Tibial nerve (tissue), 4 donors: Measurements from ENCODE around the gene SPTBN1. TPM values are rescaled to one million over a fixed set of nuclear protein-coding genes. Genes with fewer than 3 reads are reported as not detected.

Source experiments
- DNase-seq, 2 donors: peaks; one replicate each; pipeline ENCODE4 v3.0.0-alpha.2; 2019; ENCODE audit warnings: low spot score in 2 of 2
- H3K27ac ChIP-seq, 4 donors: fragments of 200-600 bp; sonication (generic) in 3 of 4; one replicate each; pipeline ENCODE4 v1.5.1; 2017 to 2019; ENCODE audit warnings: mild to moderate bottlenecking in 1 of 4
- H3K27me3 ChIP-seq, 2 donors: fragments of 200-600 bp; sonication (generic) in 1 of 2; one replicate each; pipeline versions ENCODE4 v1.5.1 to v1.6.0; 2017 to 2019
- H3K36me3 ChIP-seq, 3 donors: fragments of 200-600 bp; sonication (generic); one replicate each; pipeline ENCODE4 v1.5.1; 2018 to 2019
- H3K4me1 ChIP-seq, 4 donors: fragments of 200-600 bp; sonication (generic) in 3 of 4; one replicate each; pipeline ENCODE4 v1.5.1; 2017 to 2019
- H3K4me3 ChIP-seq, 4 donors: fragments of 200-600 bp; sonication (generic) in 3 of 4; one replicate each; pipeline ENCODE4 v1.5.1; 2017 to 2019; ENCODE audit warnings: mild to moderate bottlenecking in 1 of 4, moderate library complexity in 1 of 4
- H3K9me3 ChIP-seq, 4 donors: fragments of 200-600 bp; sonication (generic) in 3 of 4; one replicate each; pipeline ENCODE4 v1.5.1; 2017 to 2019
- EP300 ChIP-seq, 2 donors: sonication (generic); formaldehyde crosslinking; IDR thresholded peaks; one replicate each; pipeline ENCODE4 v1.6.1; 2017; ENCODE audit warnings: antibody characterized with exemption in 2 of 2, mild to moderate bottlenecking in 1 of 2
- POLR2A ChIP-seq, 2 donors: fragments of 450-650 bp; IDR thresholded peaks; one replicate each; pipeline ENCODE4 v1.6.1; 2017; ENCODE audit warnings: antibody characterized with exemption in 2 of 2, mild to moderate bottlenecking in 2 of 2, moderate library complexity in 2 of 2
- WGBS, 2 donors: methylation state at CpG; one replicate each; pipeline ENCODE4 v1.1.5; 2018; 5-methylcytosine and 5-hydroxymethylcytosine counted together
- total RNA-seq, 4 donors: library from RNA; depleted of rRNA; stranded (reverse); fragments of >200 nt; gene quantifications; one replicate each; pipeline ENCODE4 v1.1.0, GENCODE V29; 2016
- TF ChIP-seq, protein P1 (sequence below), 5 experiments: fragments of 200-600 bp in 3 of 5; fragments of 450-650 bp in 2 of 5; sonication (generic) in 3 of 5; IDR thresholded peaks; one replicate each; pipeline ENCODE4 v1.5.1; 2016 to 2019; ENCODE audit warnings: antibody characterized with exemption in 5 of 5, mild to moderate bottlenecking in 3 of 5, moderate library complexity in 2 of 5

SPTBN1 gene
- total RNA-seq, 4 donors from 2014 or later: 670 to 967 (median 890) TPM

DNA sequence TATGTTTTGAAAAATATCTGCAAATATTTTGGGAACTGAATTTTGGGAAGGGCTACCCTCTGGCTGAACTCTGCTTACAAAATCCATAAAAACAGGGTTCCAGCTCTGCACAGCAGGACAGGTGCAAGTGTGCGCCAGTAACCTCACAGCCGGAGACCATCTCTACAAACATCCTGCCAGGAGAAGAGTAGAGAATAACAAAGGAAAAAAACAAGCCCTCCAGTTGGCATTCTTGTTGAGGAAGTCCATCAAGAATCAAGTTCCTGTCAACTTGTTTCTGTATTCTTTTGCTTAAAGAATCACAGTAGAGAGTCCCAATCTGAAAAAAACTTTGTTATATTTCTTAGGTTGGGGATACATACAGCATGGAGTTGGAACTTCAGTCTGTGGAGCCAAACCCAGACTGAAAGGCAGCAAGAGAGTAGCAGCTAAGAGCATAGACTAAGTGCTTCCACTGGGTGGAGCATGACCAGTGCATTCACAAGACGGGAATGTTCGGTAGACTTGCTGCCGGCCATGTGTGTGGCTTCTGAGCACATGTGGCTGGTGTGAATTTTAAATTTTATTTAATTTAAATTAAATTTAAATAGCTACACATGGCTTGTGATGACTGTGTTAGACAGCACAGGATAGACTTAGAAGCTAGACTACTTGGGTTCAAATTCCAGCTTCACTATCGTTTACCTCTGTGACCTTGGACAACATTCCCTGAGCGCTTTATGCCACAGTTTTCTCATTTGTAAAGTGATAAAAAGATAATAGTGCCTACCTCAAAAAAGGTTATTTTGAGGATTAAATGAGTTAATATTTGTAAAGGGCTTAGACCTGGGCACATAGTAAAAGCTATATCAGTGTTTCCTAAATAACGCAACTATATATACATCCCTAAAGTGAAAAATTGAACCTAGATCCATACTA lies 41.9 kb downstream of the SPTBN1 start:
- no peaks in the 10 kb centered on the region for H3K9me3 ChIP-seq
- no peaks in the 10 kb centered on the region for H3K36me3 ChIP-seq
- H3K4me1 ChIP-seq: peaks cover 4 to 94% (median 51%) of the 10 kb centered on the region in 4 donors
- no peak overlapping the region for H3K4me3 ChIP-seq
- H3K27me3 ChIP-seq: no peaks in the 10 kb centered on the region
- peak overlapping the region in 2 of 4 donors; percentile 57 to 66 for H3K27ac ChIP-seq
- WGBS, 2 donors: 53 to 55% methylated on average over 8 of the region's 8 CpGs
- no peak for DNase-seq
- TF ChIP-seq POLR2A (IDR thresholded peaks at IDR 0.05) (no peak), EP300 (IDR thresholded peaks at IDR 0.05) (peak in 1 of 2 donors; percentile 38)
- TF ChIP-seq, protein P1, sequence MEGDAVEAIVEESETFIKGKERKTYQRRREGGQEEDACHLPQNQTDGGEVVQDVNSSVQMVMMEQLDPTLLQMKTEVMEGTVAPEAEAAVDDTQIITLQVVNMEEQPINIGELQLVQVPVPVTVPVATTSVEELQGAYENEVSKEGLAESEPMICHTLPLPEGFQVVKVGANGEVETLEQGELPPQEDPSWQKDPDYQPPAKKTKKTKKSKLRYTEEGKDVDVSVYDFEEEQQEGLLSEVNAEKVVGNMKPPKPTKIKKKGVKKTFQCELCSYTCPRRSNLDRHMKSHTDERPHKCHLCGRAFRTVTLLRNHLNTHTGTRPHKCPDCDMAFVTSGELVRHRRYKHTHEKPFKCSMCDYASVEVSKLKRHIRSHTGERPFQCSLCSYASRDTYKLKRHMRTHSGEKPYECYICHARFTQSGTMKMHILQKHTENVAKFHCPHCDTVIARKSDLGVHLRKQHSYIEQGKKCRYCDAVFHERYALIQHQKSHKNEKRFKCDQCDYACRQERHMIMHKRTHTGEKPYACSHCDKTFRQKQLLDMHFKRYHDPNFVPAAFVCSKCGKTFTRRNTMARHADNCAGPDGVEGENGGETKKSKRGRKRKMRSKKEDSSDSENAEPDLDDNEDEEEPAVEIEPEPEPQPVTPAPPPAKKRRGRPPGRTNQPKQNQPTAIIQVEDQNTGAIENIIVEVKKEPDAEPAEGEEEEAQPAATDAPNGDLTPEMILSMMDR (IDR thresholded peaks at IDR 0.05): peak in 4 of 5 experiments; percentile 26 to 55 (median 31)

DNA sequence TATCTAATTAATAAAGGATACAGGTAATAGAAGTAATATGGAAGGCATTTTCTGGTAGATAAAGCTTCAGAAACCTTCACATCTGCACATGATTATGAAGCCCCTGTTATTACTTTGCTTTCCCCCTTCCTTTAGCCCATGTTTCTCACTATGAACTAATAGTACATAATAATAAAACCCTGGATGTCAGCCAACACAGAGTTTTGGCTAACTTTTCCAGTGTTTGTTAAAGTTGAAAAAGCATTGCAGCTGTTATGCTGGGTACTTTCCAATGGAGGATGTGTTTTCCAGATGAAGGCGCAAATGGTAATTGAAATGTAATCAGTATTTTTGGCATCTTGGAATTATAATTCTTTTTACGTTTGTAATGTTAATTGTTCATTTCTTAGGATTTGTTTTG lies 43.5 kb downstream of the SPTBN1 start:
- H3K4me1 ChIP-seq: peaks cover 4 to 98% (median 60%) of the 10 kb centered on the region in 4 donors
- DNase-seq: peak in 1 of 2 donors; percentile 79
- no peaks in the 10 kb centered on the region for H3K9me3 ChIP-seq
- TF ChIP-seq POLR2A (IDR thresholded peaks at IDR 0.05): no peak
- TF ChIP-seq, protein P1 (IDR thresholded peaks at IDR 0.05): no peak
- peak in 1 of 2 donors; percentile 46 for TF ChIP-seq EP300 (IDR thresholded peaks at IDR 0.05)
- no peaks in the 10 kb centered on the region for H3K36me3 ChIP-seq
- 14 to 20% methylated on average over 2 of the region's 2 CpGs for WGBS, 2 donors
- no peaks in the 10 kb centered on the region for H3K27me3 ChIP-seq
- no peak overlapping the region for H3K4me3 ChIP-seq
- peak overlapping the region in 3 of 4 donors; percentile 15 to 61 (median 49) for H3K27ac ChIP-seq

DNA sequence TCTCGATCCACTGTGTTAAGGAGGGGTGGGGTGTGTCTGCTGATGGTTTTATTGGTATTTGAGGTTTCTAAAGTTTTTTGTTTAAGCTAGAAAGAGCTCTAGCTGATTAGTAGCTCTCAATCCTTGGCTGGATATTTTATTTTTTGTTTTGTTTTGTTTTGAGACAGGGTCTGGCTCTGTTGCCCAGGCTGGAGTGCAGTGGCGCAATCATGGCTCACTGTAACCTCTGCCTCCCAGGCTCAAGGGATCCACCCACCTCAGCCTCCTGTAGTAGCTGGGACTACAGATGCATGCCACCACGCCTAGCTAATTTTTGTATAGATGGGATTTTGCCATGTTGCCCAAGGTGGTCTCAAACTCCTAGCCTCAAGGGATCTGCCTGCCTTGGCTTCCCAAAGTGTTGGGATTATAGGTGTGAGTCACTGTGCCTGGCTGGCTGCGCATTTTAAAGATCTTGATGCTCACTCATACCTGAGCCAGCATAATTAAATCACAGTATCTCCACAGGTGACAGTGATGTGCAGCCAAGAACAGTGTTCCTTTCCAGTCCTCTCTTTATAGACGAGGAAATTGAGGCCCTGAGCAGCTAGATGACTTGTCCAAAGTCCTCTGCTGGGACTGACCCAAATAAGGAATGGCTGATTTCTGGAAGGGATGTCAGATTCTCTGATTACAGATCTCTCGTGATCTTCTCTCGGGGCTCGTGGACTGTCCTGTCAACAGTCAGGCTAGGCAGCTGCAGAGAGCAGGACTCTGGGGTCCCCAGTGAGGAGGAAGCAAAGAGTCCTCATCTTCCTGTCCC lies 44.5 kb downstream of the SPTBN1 start:
- DNase-seq: no peak
- Histone ChIP-seq H3K27ac (peak overlapping the region; percentile 15 to 61 (median 32)), H3K4me3 (no peak overlapping the region), H3K9me3 (no peaks in the 10 kb centered on the region), H3K4me1 (peaks cover 4 to 99% (median 68%) of the 10 kb centered on the region in 4 donors), H3K27me3 (no peaks in the 10 kb centered on the region), H3K36me3 (no peaks in the 10 kb centered on the region)
- 56 to 65% methylated on average over 8 of the region's 8 CpGs for WGBS, 2 donors
- TF ChIP-seq POLR2A (IDR thresholded peaks at IDR 0.05) (no peak), EP300 (IDR thresholded peaks at IDR 0.05) (no peak)
- TF ChIP-seq, protein P1 (IDR thresholded peaks at IDR 0.05): no peak

DNA sequence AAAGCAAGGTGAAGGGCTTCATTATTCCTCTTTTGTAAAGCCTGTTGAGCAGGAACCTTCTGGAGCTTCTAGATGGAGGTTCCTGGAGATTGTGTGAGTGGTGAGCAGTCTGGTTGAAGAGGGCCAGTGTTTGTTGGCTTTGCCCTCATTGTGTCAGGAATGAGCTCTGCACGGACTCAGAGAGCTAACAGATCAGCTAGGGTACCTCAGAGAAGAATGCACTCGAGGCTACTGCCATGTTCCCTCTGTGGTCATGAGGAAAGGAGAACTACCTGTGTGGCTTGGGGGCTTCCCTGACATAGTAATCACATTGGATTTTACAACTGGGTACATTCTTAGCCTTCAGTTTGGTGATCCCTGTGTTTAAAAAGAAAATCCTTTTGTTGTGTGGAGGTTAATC lies 46.6 kb downstream of the SPTBN1 start:
- H3K4me1 ChIP-seq: peaks cover 4 to 96% (median 63%) of the 10 kb centered on the region in 4 donors

More for the DNA sequence above, 46.6 kb downstream of the SPTBN1 start:
- H3K36me3 ChIP-seq: no peaks in the 10 kb centered on the region
- TF ChIP-seq POLR2A (IDR thresholded peaks at IDR 0.05) (no peak), EP300 (IDR thresholded peaks at IDR 0.05) (no peak)
- TF ChIP-seq, protein P1 (IDR thresholded peaks at IDR 0.05): no peak
- H3K4me3 ChIP-seq: no peak overlapping the region
- DNase-seq: no peak
- WGBS, 2 donors: 38 to 46% methylated on average over 2 of the region's 2 CpGs
- H3K9me3 ChIP-seq: no peaks in the 10 kb centered on the region
- H3K27ac ChIP-seq: peak overlapping the region in 2 of 4 donors; percentile 49 to 61
- no peaks in the 10 kb centered on the region for H3K27me3 ChIP-seq
